ENCODE data around the gene L3HYPDH.

L3HYPDH gene

GRCh38 chr14:59483819-59484638, at the start of gene L3HYPDH, which contains the start of gene JKAMP:
Gene L3HYPDH (minus strand): TSS chr14:59484408. CDS start chr14:59484316, 92 bp downstream.
Gene JKAMP (plus strand): TSS chr14:59484517. CDS start chr14:59484590, 73 bp downstream.
- FAIRE-seq, result no peak
- TF ChIP-seq CTCF (IDR thresholded peaks at IDR 0.05; ENCODE audit: insufficient read depth, missing control alignments), result peak; percentile 48
- peak; percentile 66 for DNase-seq (ENCODE audit: insufficient read length, low spot score)

DNA sequence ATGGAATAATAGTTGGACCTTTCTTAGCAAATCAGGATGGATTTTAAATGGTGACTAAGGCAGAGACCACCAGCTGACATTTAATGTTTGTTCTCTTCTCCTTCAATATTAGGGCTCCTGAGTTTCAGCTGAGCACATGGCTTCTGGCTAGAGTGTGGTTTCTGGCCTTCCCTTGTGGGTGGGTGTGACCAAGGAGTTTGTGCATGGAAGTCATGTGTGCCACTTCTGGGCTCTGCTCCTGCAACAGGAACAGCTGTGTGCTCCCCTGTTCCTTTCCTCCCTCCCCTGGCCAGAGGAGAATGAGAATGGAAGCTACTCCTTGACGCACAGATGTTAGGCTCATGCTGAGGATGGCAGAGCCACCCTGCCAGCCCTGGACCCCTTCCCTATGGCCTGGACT, 48.2 kb upstream of the L3HYPDH start:
- TF ChIP-seq CTCF (IDR thresholded peaks at IDR 0.05; ENCODE audit: insufficient read depth, missing control alignments), result no peak
- DNase-seq (ENCODE audit: insufficient read length, low spot score) (no peak), FAIRE-seq (no peak)

GRCh38 chr14:59530349-59530748, 46.1 kb upstream of the L3HYPDH start:
- no peak for TF ChIP-seq CTCF (IDR thresholded peaks at IDR 0.05; ENCODE audit: insufficient read depth, missing control alignments)
- no peak for FAIRE-seq
- no peak for DNase-seq (ENCODE audit: insufficient read length, low spot score)

GRCh38 chr14:59529189-59529588, 45.0 kb upstream of the L3HYPDH start:
- DNase-seq (ENCODE audit: insufficient read length, low spot score) (no peak), FAIRE-seq (no peak)
- no peak for TF ChIP-seq CTCF (IDR thresholded peaks at IDR 0.05; ENCODE audit: insufficient read depth, missing control alignments)

- DNase-seq (ENCODE audit: insufficient read length, low spot score) (no peak), FAIRE-seq (no peak)
- no peak for TF ChIP-seq CTCF (IDR thresholded peaks at IDR 0.05; ENCODE audit: insufficient read depth, missing control alignments)
Observed at GRCh38 chr14:59520224-59520623, 36.0 kb upstream of the L3HYPDH start.

DNA sequence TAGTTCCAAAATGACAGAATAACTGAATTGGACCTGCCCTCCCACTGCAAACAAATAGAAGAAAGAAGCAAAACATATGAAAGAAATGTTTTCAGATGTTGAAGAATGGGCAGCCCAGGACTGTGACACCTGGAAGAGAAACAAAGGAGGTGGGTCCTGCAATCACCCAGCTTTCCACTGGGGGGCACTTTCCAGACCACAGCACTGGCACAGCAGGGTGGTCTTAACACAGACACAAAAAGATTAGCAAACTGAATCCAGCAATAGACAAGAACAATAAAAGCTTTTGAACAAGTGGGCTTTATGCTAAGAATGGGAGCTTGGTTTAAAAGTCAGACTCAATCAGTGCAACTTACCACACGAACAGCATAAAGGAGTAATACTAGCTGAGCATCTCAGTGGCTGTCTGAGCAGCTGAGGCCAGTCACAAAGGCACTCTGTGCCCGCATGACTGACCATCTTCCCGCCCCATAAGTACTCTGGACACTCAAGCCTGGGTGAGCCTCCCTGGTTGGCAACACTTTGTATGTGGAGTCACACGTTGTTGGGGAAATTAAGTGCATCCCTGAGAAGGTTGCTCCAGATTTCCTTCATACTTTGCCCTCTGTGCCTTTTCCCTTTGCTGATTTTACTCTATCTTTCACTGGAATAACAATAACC, 27.8 kb upstream of the L3HYPDH start:
- TF ChIP-seq CTCF (IDR thresholded peaks at IDR 0.05; ENCODE audit: insufficient read depth, missing control alignments), result peak; percentile 57
- FAIRE-seq (no peak), DNase-seq (ENCODE audit: insufficient read length, low spot score) (peak; percentile 25)

GRCh38 chr14:59510966-59511365, 26.8 kb upstream of the L3HYPDH start:
- no peak for FAIRE-seq
- TF ChIP-seq CTCF (IDR thresholded peaks at IDR 0.05; ENCODE audit: insufficient read depth, missing control alignments), result no peak

More at GRCh38 chr14:59510966-59511365, 26.8 kb upstream of the L3HYPDH start:
- DNase-seq (ENCODE audit: insufficient read length, low spot score), result no peak

All from D721Med (cell line).